ENCODE results near the gene RNF20.

Gene RNF20

GRCh38 chr9:101590901-101591300 lies 57.2 kb downstream of the RNF20 start:
- DNase-seq (ENCODE audit: low spot score), result no peak

- no peak for DNase-seq (ENCODE audit: low spot score)
These were observed 58.3 kb downstream of the RNF20 start for GRCh38 chr9:101591787-101592446.

DNA sequence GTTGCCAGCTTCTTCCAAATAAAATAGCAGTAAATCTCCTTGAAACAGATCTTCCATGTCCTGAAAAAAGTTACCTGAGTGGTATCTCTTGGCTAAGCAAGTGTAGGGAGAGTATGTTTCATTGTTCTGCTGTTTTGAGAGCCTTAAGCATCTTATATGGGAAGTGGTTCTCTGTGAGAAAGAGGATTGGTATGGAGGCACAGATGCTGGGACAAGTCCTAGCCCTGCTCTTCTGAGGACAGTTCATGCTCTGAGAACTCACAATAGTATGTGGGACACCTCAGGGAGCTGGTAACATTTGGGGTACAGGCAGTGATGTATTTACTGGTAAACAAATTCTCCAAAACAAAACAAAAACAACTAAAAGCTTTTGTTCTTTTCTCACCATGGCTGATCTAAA lies 59.1 kb downstream of the RNF20 start:
- DNase-seq (ENCODE audit: low spot score), result no peak

- DNase-seq (ENCODE audit: low spot score), result no peak
These were observed 59.7 kb downstream of the RNF20 start for GRCh38 chr9:101593345-101593744.

DNA sequence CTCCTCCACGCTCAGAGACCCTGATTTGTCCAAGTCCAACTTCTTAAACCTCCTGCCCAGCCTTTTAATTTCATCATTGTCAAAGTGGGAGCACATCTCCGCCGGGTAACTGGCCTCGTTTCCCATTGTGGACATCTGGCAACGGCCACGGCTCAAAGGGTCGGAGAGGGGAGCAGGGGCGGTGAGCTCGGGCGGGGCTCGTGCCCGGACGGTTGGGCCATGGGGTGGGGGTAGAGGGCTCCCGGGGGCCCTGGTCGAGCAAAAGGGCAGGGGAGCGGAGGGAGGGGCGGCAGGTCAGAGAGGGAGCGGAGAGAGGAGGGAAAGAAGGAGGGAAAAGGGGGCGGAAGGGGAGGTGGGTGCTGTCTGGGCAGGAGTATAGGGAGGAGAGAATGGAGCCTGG lies 61.1 kb downstream of the RNF20 start, which contains the start of gene PPP3R2:
TSS of gene PPP3R2 (minus strand) at position 174 of the 400 bp plus-strand sequence. CDS start at position 126, 48 bp downstream.
- no peak for DNase-seq (ENCODE audit: low spot score)

DNA sequence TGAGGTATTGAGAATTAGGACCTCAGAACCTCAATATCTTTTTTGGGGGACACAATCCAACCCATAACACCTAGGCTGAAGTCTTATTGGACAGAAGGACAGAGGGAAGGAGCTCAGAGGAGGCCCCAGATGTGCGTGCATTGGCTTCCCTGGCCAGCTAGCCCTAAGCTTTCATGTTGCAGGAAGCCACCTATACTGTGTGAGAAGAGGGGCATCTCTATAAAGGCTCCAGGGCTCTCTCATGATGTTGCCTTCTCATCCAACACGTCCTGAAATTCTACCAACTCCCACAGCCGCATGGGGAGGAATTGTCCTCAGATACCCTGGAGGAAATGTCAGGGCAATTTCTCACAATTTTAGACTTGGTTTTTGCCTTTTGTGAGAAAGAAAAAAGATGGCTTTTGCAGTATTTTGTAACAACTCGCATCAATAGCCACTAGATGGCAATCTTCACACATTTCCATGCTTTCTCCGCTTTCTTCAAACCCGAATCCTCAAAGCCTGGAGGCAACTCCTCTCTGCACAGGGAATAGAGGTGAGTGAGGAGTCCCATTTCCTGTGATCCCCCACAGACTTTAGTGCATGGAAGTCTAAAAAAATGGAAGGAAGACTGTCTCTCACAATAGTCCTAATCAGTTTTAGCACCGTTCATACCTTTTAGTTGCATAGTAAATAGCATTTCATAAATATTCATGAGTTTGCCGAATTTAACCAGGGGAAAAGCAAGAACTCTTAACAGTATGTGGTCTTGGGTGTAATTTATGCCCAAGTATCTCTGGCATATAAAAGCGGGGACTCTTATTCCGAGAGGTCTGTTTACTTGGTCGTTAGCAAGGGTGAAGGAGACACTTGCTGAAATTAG lies 68.5 kb downstream of the RNF20 start:
- no peak for DNase-seq (ENCODE audit: low spot score)

DNA sequence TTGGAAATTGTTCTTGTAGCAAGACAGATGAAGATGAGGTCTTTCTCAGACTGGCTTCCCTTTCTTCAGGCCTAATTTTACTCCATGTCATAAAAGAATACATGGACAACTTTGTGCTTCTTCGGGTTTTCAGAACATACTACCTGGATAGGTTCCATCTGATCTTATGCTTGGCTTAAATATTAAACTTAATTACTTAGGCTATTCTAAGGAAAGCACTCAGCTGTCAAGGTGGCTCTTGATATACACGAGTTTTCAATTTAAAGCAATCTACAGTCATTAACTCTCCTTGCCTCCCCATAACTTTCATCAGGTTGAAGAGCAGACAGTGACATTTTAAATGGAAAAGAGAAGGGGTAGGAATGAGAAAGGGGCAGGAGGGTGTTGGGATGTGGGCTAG lies 70.6 kb downstream of the RNF20 start:
- DNase-seq (ENCODE audit: low spot score), result no peak

- DNase-seq (ENCODE audit: low spot score), result no peak
These were observed 71.9 kb downstream of the RNF20 start for GRCh38 chr9:101605547-101605946.
